Measurements from ENCODE around the gene DENND5B. TPM values are rescaled to one million over a fixed set of nuclear protein-coding genes. Genes with fewer than 3 reads are reported as not detected.
A peak's percentile ranks its signal among the peaks of the same experiment; 100 is the strongest.

The DENND5B gene
- polyA plus RNA-seq, 2 of the 4 experiments (the other 2 are of a cell fraction): 15.5 to 55.2 TPM

DNA sequence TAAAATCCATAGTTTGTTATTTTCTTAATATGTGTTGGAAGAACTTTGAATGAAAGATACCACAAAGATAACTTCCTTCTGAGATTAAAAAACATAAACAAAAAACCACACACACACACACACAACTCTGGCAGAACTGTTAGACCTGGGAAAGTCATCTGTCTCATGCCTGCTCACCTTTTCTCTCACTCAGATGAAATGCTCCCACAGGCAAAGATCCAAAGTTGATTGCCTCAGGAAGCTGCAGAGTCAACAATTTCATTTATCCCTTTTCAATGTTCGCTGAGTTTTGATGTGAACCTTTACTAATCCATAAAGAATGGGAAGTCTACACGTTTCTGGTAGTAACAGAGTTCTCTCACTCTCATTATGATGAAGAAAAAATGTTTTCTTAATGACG, 112.0 kb downstream of the DENND5B start:
- TF ChIP-seq RAD21 (conservative IDR thresholded peaks at IDR 0.05 in 1 of 2, IDR thresholded peaks at IDR 0.05 in 1 of 2): no peak
- TF ChIP-seq, protein P1, sequence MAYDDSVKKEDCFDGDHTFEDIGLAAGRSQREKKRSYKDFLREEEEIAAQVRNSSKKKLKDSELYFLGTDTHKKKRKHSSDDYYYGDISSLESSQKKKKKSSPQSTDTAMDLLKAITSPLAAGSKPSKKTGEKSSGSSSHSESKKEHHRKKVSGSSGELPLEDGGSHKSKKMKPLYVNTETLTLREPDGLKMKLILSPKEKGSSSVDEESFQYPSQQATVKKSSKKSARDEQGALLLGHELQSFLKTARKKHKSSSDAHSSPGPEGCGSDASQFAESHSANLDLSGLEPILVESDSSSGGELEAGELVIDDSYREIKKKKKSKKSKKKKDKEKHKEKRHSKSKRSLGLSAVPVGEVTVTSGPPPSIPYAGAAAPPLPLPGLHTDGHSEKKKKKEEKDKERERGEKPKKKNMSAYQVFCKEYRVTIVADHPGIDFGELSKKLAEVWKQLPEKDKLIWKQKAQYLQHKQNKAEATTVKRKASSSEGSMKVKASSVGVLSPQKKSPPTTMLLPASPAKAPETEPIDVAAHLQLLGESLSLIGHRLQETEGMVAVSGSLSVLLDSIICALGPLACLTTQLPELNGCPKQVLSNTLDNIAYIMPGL (CRISPR knock-in tag; IDR thresholded peaks at IDR 0.05; ENCODE audit: borderline replicate concordance): no peak
- TF ChIP-seq HDAC2 (IDR thresholded peaks at IDR 0.05): no peak
- TF ChIP-seq, protein P2, sequence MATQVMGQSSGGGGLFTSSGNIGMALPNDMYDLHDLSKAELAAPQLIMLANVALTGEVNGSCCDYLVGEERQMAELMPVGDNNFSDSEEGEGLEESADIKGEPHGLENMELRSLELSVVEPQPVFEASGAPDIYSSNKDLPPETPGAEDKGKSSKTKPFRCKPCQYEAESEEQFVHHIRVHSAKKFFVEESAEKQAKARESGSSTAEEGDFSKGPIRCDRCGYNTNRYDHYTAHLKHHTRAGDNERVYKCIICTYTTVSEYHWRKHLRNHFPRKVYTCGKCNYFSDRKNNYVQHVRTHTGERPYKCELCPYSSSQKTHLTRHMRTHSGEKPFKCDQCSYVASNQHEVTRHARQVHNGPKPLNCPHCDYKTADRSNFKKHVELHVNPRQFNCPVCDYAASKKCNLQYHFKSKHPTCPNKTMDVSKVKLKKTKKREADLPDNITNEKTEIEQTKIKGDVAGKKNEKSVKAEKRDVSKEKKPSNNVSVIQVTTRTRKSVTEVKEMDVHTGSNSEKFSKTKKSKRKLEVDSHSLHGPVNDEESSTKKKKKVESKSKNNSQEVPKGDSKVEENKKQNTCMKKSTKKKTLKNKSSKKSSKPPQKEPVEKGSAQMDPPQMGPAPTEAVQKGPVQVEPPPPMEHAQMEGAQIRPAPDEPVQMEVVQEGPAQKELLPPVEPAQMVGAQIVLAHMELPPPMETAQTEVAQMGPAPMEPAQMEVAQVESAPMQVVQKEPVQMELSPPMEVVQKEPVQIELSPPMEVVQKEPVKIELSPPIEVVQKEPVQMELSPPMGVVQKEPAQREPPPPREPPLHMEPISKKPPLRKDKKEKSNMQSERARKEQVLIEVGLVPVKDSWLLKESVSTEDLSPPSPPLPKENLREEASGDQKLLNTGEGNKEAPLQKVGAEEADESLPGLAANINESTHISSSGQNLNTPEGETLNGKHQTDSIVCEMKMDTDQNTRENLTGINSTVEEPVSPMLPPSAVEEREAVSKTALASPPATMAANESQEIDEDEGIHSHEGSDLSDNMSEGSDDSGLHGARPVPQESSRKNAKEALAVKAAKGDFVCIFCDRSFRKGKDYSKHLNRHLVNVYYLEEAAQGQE (IDR thresholded peaks at IDR 0.05): no peak
- TF ChIP-seq NPAS2 (CRISPR knock-in tag; IDR thresholded peaks at IDR 0.05; ENCODE audit: borderline replicate concordance): no peak
- no peak for TF ChIP-seq NFE2L2 (conservative IDR thresholded peaks at IDR 0.05; ENCODE audit: low read length)
- no peak for TF ChIP-seq RNF2 (IDR thresholded peaks at IDR 0.05; ENCODE audit: borderline replicate concordance, low read depth)
- TF ChIP-seq EP300 (IDR thresholded peaks at IDR 0.05): no peak
- TF ChIP-seq FOXS1 (CRISPR knock-in tag; IDR thresholded peaks at IDR 0.05): no peak
- WGBS (ENCODE audit: missing lambda C conversion rate): 72% methylated on average over 3 of the region's 3 CpGs
- DNase-seq (ENCODE audit: low read depth in 1 of 2, low spot score in 1 of 2) (no peak), ATAC-seq (no peak), FAIRE-seq (peak; percentile 81)
- ChIA-PET POLR2A (no interaction called here), CTCF (no interaction called here)
- peak overlapping the region in 1 of 2 experiments; percentile 42; a peak in 2 of 6 replicates for H3K27ac ChIP-seq
- peaks cover 62% of the 10 kb centered on the region for H3K4me1 ChIP-seq
- no peak overlapping the region for H3K4me2 ChIP-seq
- H3K4me3 ChIP-seq: no peak overlapping the region
- H3K9me3 ChIP-seq: no peaks in the 10 kb centered on the region

DNA sequence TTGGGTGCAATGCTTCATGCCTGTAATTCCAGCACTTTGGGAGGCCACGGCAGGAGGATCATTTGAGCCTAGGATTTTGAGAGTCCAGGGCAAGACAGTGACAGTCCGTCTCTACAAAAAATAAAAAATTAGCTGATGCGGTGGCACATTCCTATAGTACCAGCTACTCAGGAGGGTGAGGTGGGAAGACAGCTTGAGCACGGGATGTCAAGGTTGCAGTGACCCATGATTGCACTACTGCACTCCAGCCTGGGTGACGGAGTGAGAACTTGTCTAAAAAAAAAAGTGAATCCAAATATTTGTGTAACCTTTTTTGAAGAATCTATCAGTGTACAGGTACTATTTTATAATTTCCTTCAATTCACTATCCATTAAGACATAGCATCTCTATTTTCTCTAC, 112.5 kb downstream of the DENND5B start:
- Histone ChIP-seq H3K4me3 (no peak overlapping the region), H3K9me3 (no peaks in the 10 kb centered on the region), H3K4me1 (peaks cover 64% of the 10 kb centered on the region), H3K27ac (peak overlapping the region in 1 of 2 experiments; percentile 24; a peak in 1 of 6 replicates), H3K4me2 (no peak overlapping the region)
- CTCF ChIA-PET: interaction anchor here (1.1 to 1.6 kb wide), 3 partner anchors 75 to 174 kb away, joined by 3 to 6 read pairs (median 4); partner anchors contain the start of gene DENND5B
- TF ChIP-seq RCOR1 (IDR thresholded peaks at IDR 0.05; ENCODE audit: low read depth, low read length): no peak
- TF ChIP-seq, protein P3, sequence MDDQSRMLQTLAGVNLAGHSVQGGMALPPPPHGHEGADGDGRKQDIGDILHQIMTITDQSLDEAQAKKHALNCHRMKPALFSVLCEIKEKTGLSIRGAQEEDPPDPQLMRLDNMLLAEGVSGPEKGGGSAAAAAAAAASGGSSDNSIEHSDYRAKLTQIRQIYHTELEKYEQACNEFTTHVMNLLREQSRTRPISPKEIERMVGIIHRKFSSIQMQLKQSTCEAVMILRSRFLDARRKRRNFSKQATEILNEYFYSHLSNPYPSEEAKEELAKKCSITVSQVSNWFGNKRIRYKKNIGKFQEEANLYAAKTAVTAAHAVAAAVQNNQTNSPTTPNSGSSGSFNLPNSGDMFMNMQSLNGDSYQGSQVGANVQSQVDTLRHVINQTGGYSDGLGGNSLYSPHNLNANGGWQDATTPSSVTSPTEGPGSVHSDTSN (IDR thresholded peaks at IDR 0.05): no peak
- TF ChIP-seq MAFK (IDR thresholded peaks at IDR 0.05; ENCODE audit: partially characterized antibody): no peak
- TF ChIP-seq, protein P1 (CRISPR knock-in tag; IDR thresholded peaks at IDR 0.05; ENCODE audit: borderline replicate concordance): no peak
- TF ChIP-seq, protein P2 (IDR thresholded peaks at IDR 0.05): no peak
- no peak for TF ChIP-seq SREBF2 (IDR thresholded peaks at IDR 0.05)
- no peak for TF ChIP-seq ZFP36 (IDR thresholded peaks at IDR 0.05; ENCODE audit: borderline replicate concordance, partially characterized antibody)
- POLR2A ChIA-PET: no interaction called here
- FAIRE-seq (no peak), DNase-seq (ENCODE audit: low read depth in 1 of 2, low spot score in 1 of 2) (no peak), ATAC-seq (no peak)
- WGBS (ENCODE audit: missing lambda C conversion rate): 94% methylated on average over 5 of the region's 5 CpGs

Measured in A549 (cell line).